ENCODE measurements around the gene GPANK1. TPM values are rescaled to one million over a fixed set of nuclear protein-coding genes. Genes with fewer than 3 reads are reported as not detected.
A peak's percentile ranks its signal among the peaks of the same experiment; 100 is the strongest.

Gene GPANK1
- total and polyA plus RNA-seq, 9 of the 15 experiments (the other 6 are each of a cell fraction or from before 2014, with no cell fraction given): 32.2 to 111 (median 46.3) TPM

GRCh38 chr6:31691078-31691463, 26.3 kb upstream of the GPANK1 start (continued):
- TF ChIP-seq ZNF639 (CRISPR knock-in tag; conservative IDR thresholded peaks at IDR 0.05 in 1 of 2, IDR thresholded peaks at IDR 0.05 in 1 of 2) (0 out of 4 replicates have a peak, but pooled peaks of 1 of the 2 experiments have one; percentile 0), ZNF740 (CRISPR knock-in tag; IDR thresholded peaks at IDR 0.05) (no peak), ZNF740 (tag; IDR thresholded peaks at IDR 0.05) (0 out of 4 replicates have a peak, but pooled peaks of 1 of the 2 experiments have one; percentile 19), SMARCB1 (IDR thresholded peaks at IDR 0.05; ENCODE audit: insufficient read length, low read depth) (no peak), NFATC3 (IDR thresholded peaks at IDR 0.05) (no peak), HSF4 (CRISPR knock-in tag; IDR thresholded peaks at IDR 0.05; ENCODE audit: borderline replicate concordance) (peak; percentile 85; the same call in 1 of the 2 replicates), SNRNP70 (optimal IDR thresholded peaks at IDR 0.05; ENCODE audit: low read depth, low read length) (no peak), FOXK1 (CRISPR knock-in tag; IDR thresholded peaks at IDR 0.05; ENCODE audit: borderline replicate concordance) (0 out of 2 replicates have a peak, but pooled peaks have one; percentile 21), YY1 (IDR thresholded peaks at IDR 0.05; ENCODE audit: borderline replicate concordance in 1 of 3, control insufficient read depth in 1 of 3, extremely low read depth in 1 of 3, insufficient read depth in 3 of 3, insufficient read length in 1 of 3, insufficient replicate concordance in 2 of 3, low read depth in 1 of 3, low read length in 2 of 3) (no peak), GABPA (tag; conservative IDR thresholded peaks at IDR 0.05; ENCODE audit: low read depth) (no peak), ZNF589 (CRISPR knock-in tag; IDR thresholded peaks at IDR 0.05; ENCODE audit: low read depth) (no peak), ZNF384 (IDR thresholded peaks at IDR 0.05; ENCODE audit: low read depth, low read length) (no peak), ZNF280B (CRISPR knock-in tag; IDR thresholded peaks at IDR 0.05) (no peak), NR2C1 (IDR thresholded peaks at IDR 0.05) (no peak), NR2C1 (tag; IDR thresholded peaks at IDR 0.05) (peak; percentile 23; the same call in 1 of the 2 replicates), ZNF408 (CRISPR knock-in tag; IDR thresholded peaks at IDR 0.05; ENCODE audit: low read depth) (no peak), NFRKB (IDR thresholded peaks at IDR 0.05; ENCODE audit: low read depth) (0 out of 2 replicates have a peak, but pooled peaks have one; percentile 15), SMAD2 (IDR thresholded peaks at IDR 0.05; ENCODE audit: low read depth, low read length) (no peak), KDM1A (IDR thresholded peaks at IDR 0.05) (peak in 1 of 2 experiments; percentile 68; a peak in 3 of 4 replicates), ZNF354B (CRISPR knock-in tag; IDR thresholded peaks at IDR 0.05) (no peak), RBM25 (IDR thresholded peaks at IDR 0.05; ENCODE audit: low read depth, low read length, severe bottlenecking) (peak; percentile 83), ZNF311 (CRISPR knock-in tag; IDR thresholded peaks at IDR 0.05) (no peak)
